Heart right ventricle (tissue), 16 donors: Measurements from ENCODE around the gene GMEB2. TPM values are rescaled to one million over a fixed set of nuclear protein-coding genes. Genes with fewer than 3 reads are reported as not detected.

Source experiments
- ATAC-seq, 8 donors: fragments of 200-7000 bp; cut with Tn5 transposase; one replicate each; pipeline ENCODE4 v1.9.1; 2020; ENCODE audit warnings: mild to moderate bottlenecking in 8 of 8, moderate library complexity in 8 of 8, moderate number of reproducible peaks in 1 of 8
- DNase-seq, 2 donors: peaks; one replicate each; pipeline ENCODE4 v3.0.0-alpha.2; 2020
- H3K27ac ChIP-seq, 10 donors: fragments of 200-600 bp; sonication (generic) in 2 of 10; one replicate each; pipeline versions ENCODE4 v1.5.0 to v1.8.0; 2020 to 2022; ENCODE audit warnings: mild to moderate bottlenecking in 3 of 10
- H3K27me3 ChIP-seq, 7 donors: fragments of 200-600 bp; one replicate each; pipeline ENCODE4 v1.8.0; 2021 to 2022; ENCODE audit warnings: mild to moderate bottlenecking in 2 of 7
- H3K36me3 ChIP-seq, 9 donors: fragments of 200-600 bp; sonication (generic) in 1 of 9; one replicate each; pipeline versions ENCODE4 v1.5.0 to v1.8.0; 2020 to 2022; ENCODE audit warnings: mild to moderate bottlenecking in 2 of 9
- H3K4me1 ChIP-seq, 9 donors: fragments of 200-600 bp; sonication (generic) in 1 of 9; one replicate each; pipeline versions ENCODE4 v1.5.0 to v1.8.0; 2020 to 2022; ENCODE audit warnings: mild to moderate bottlenecking in 4 of 9
- H3K4me3 ChIP-seq, 10 donors: fragments of 200-600 bp; sonication (generic) in 2 of 10; one replicate each; pipeline versions ENCODE4 v1.5.0 to v1.8.0; 2020 to 2022; ENCODE audit warnings: mild to moderate bottlenecking in 7 of 10, moderate library complexity in 2 of 10
- H3K9me3 ChIP-seq, 11 donors: fragments of 200-600 bp in 10 of 11; sonication (generic) in 2 of 11; one replicate each; pipeline versions ENCODE4 v1.5.0 to v1.8.0; 2013 to 2022; ENCODE audit warnings: mild to moderate bottlenecking in 2 of 11, control low read depth in 1 of 11, moderate library complexity in 1 of 11
- WGBS, 2 donors: extraction: QIAGEN DNeasy Blood & Tissue Kit; methylation state at CpG; one replicate each; pipeline ENCODE4 v1.1.7; 2013; ENCODE audit warnings: inconsistent platforms in 1 of 2; 5-methylcytosine and 5-hydroxymethylcytosine counted together
- intact Hi-C, 10 donors: fragments of 100-400 bp; cut with DNase I; formaldehyde crosslinking; loops; one replicate each; pipeline versions ENCODE4 v1.11.1 to v1.14.2; 2022
- polyA plus RNA-seq, 2 donors: library from polyadenylated mRNA; stranded (reverse); fragments of 200-250 nt; gene quantifications; one replicate each; pipeline ENCODE4 v1.2.3, GENCODE V29; 2013
- total RNA-seq, 10 donors: library from RNA; stranded (reverse); fragmentation: NEBNext Ultra II Directional in 3 of 10; extraction: Animal tissue kit (Norgen Biotek cat#: 25700) in 3 of 10; gene quantifications; one replicate each; pipeline versions ENCODE4 v1.2.1 to v1.2.4, GENCODE V29; 2021 to 2023
- TF ChIP-seq, protein P1 (sequence below), 9 donors: fragments of 200-600 bp; sonication (generic) in 2 of 9; IDR thresholded peaks; one replicate each; pipeline versions ENCODE4 v1.5.0 to v1.8.0; 2021 to 2022; ENCODE audit warnings: antibody characterized with exemption in 9 of 9, mild to moderate bottlenecking in 5 of 9, moderate library complexity in 1 of 9
- donor health status: Arrhythmogenic right ventricular cardiomyopathy.
- donor health status: ischemic (EF 13 %, LVEDD 7.1; RV severe dilation, severe dysfunction).
- donor health status: healthy with polysubstance abuse.
- donor health status: DM: no; HTN: yes; CAD: no.
- donor health status: DM: no; HTN: no; CAD: no.
- donor health status: ischemic (EF 25% LVEDD 6.9; RV normal size, moderate dysfunction).
- donor health status: ischemic (EF 25% LVEDD 5.7; RV mildly dilated, moderate dysfunction).
- donor health status: healthy.
- donor health status: DM: yes; HTN: yes; CAD: no.
- donor health status: Ischemic cardiomyopathy.
- donor health status: ischemic (EF 35%, LVEDD 5.7; RV mildly dilated, moderate dysfunction).
- donor health status: nonischemic (EF 11% LVEDD 7.7; RV severe dilation, severe dysfunction).
- donor health status: DM: yes; HTN: yes; CAD: no.
- donor health status: PGD.
- donor health status: ischemic (EF 29% LVEDD 5.4; RV normal size, mild dysfunction).
- donor health status: nonischemic (EF 23%, LVEDD 6.1; RV moderate dilation, normal function).

GMEB2 gene
- total and polyA plus RNA-seq, 12 donors = 4.9 to 8.2 (median 5.9) TPM

DNA sequence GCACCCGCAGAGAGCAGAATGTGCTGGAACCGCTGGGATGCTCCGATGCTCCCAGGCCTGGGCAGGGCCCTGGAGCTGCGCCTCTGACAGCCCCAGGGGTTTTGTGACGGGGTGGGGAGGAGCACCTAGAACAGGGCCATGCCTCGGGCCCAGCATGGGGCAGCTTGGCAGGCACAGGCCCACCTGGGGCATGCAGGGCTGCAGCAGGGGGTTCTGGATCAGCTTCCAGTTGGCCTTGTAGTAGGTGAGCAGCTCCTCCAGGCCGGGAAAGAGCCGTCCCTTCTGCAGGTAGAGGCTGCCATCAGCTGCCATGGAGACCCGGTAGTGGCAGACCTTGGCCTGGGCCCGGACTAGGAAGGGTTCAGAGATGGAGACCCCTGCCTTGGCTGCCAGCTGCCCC, 83.8 kb downstream of the GMEB2 start:
- 89 to 95% methylated on average over 10 of the region's 10 CpGs for WGBS, 2 donors

DNA sequence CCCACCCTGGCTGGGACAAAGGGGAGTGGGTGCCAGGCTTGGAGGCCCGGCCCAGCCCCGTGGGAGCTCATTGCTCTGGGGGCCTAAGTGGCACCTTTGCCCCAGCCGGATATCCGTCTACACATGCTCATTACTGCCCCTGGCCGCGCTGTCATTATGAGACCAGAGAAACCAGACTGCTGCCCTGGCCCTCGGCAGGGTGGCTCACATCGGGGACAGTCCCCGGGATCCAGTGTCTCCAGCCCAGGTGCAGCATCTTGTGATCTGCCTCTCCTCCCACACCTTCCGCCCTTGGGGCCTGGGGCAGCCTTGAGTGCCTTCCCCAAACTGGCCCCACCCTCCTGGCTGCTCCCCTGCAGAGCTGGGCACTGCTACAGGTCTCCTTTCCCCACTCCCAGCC, 84.2 kb downstream of the GMEB2 start:
- TF ChIP-seq, protein P1, sequence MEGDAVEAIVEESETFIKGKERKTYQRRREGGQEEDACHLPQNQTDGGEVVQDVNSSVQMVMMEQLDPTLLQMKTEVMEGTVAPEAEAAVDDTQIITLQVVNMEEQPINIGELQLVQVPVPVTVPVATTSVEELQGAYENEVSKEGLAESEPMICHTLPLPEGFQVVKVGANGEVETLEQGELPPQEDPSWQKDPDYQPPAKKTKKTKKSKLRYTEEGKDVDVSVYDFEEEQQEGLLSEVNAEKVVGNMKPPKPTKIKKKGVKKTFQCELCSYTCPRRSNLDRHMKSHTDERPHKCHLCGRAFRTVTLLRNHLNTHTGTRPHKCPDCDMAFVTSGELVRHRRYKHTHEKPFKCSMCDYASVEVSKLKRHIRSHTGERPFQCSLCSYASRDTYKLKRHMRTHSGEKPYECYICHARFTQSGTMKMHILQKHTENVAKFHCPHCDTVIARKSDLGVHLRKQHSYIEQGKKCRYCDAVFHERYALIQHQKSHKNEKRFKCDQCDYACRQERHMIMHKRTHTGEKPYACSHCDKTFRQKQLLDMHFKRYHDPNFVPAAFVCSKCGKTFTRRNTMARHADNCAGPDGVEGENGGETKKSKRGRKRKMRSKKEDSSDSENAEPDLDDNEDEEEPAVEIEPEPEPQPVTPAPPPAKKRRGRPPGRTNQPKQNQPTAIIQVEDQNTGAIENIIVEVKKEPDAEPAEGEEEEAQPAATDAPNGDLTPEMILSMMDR (IDR thresholded peaks at IDR 0.05) = no peak
- intact Hi-C loops = loop anchor here in 1 of 10 donors (10.0 kb wide), 1 partner anchor 342 kb away; no protein-coding TSS in a partner anchor
- 83 to 87% methylated on average over 10 of the region's 10 CpGs for WGBS, 2 donors

More for the DNA sequence above, 83.8 kb downstream of the GMEB2 start:
- no peaks in the 10 kb centered on the region for H3K9me3 ChIP-seq
- TF ChIP-seq, protein P1 (IDR thresholded peaks at IDR 0.05) = no peak
- intact Hi-C loops = loop anchor here in 1 of 10 donors (10.0 kb wide), 1 partner anchor 342 kb away; no protein-coding TSS in a partner anchor
- H3K27ac ChIP-seq = no peak overlapping the region
- H3K4me1 ChIP-seq = peaks cover 0 to 8% (median 5%) of the 10 kb centered on the region in 9 donors
- DNase-seq = no peak
- no peaks in the 10 kb centered on the region for H3K36me3 ChIP-seq
- ATAC-seq = no peak
- no peak overlapping the region for H3K4me3 ChIP-seq
- peaks cover 0 to 31% (median 15%) of the 10 kb centered on the region in 7 donors for H3K27me3 ChIP-seq

DNA sequence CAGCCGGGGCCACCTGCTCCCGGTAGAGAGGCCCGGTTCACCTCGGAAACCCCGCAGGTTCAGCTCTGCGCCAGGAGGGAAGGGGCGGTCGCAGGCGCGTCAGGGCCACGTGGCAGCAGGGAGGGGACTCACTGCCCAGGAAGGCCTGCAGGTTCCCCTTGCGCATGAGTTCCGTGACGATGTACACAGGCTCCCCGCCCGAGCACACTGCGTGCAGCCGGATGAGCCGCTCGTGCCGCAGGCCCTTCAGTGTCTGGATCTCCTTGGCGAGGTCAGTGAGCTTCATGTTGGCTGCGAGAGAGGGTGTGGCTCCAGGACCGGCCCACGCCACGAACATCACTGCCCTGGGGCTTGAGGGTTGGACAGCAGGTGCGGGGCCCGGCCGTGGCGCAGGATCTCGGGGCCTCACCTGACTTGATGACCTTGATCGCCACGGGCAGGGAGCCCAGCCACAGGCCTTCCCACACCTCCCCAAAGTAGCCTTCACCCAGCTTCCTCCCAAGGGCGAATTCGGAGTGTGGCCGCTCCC, 84.8 kb downstream of the GMEB2 start:
- peaks cover 0 to 21% (median 5%) of the 10 kb centered on the region in 7 donors for H3K27me3 ChIP-seq
- DNase-seq = no peak
- 84 to 87% methylated on average over 36 of the region's 36 CpGs for WGBS, 2 donors
- H3K27ac ChIP-seq = no peak overlapping the region
- no peak for ATAC-seq
- H3K4me3 ChIP-seq = no peak overlapping the region
- intact Hi-C loops = loop anchor here in 1 of 10 donors (10.0 kb wide), 1 partner anchor 343 kb away; no protein-coding TSS in a partner anchor
- H3K4me1 ChIP-seq = peaks cover 0 to 19% (median 10%) of the 10 kb centered on the region in 9 donors
- TF ChIP-seq, protein P1 (IDR thresholded peaks at IDR 0.05) = no peak
- H3K36me3 ChIP-seq = no peaks in the 10 kb centered on the region
- H3K9me3 ChIP-seq = no peaks in the 10 kb centered on the region

More for the DNA sequence above, 84.2 kb downstream of the GMEB2 start:
- Histone ChIP-seq H3K4me1 (peaks cover 0 to 13% (median 8%) of the 10 kb centered on the region in 9 donors), H3K36me3 (no peaks in the 10 kb centered on the region), H3K27ac (no peak overlapping the region), H3K4me3 (no peak overlapping the region), H3K9me3 (no peaks in the 10 kb centered on the region), H3K27me3 (peaks cover 0 to 27% (median 11%) of the 10 kb centered on the region in 7 donors)
- ATAC-seq (no peak), DNase-seq (no peak)

GRCh38 chr20:63541371-63541770, 85.5 kb downstream of the GMEB2 start:
- 91 to 93% methylated on average over 20 to 28 of the region's 28 CpGs for WGBS, 2 donors
- TF ChIP-seq, protein P1 (IDR thresholded peaks at IDR 0.05) = no peak
- H3K36me3 ChIP-seq = no peaks in the 10 kb centered on the region
- H3K4me1 ChIP-seq = peaks cover 0 to 26% (median 10%) of the 10 kb centered on the region in 9 donors
- H3K4me3 ChIP-seq = no peak overlapping the region
- DNase-seq = no peak
- intact Hi-C loops = loop anchor here in 2 of 10 donors (2.0 to 10.0 kb wide), 2 partner anchors 343 to 433 kb away; no protein-coding TSS in a partner anchor
- H3K27me3 ChIP-seq = peaks cover 0 to 14% (median 1%) of the 10 kb centered on the region in 7 donors
- H3K9me3 ChIP-seq = no peaks in the 10 kb centered on the region
- ATAC-seq = no peak
- no peak overlapping the region for H3K27ac ChIP-seq
